ENCODE results near the gene SSBP3. TPM values are rescaled to one million over a fixed set of nuclear protein-coding genes. Genes with fewer than 3 reads are reported as not detected.

SSBP3 gene
- total and polyA plus RNA-seq, 2 experiments from 2014 or later, result 47.4 to 68.6 TPM

GRCh38 chr1:54356680-54357147, 49.5 kb downstream of the SSBP3 start (continued):
- TF ChIP-seq REST (IDR thresholded peaks at IDR 0.05; ENCODE audit: unreplicated experiment), result no peak
- no peak for TF ChIP-seq ETS1 (IDR thresholded peaks at IDR 0.05)
- TF ChIP-seq EZH2 (IDR thresholded peaks at IDR 0.05; ENCODE audit: low read depth, unreplicated experiment), result no peak
- TF ChIP-seq POLR2AphosphoS5 (IDR thresholded peaks at IDR 0.05; ENCODE audit: low read depth), result no peak
- no peak for TF ChIP-seq ZNF331 (CRISPR knock-in tag; IDR thresholded peaks at IDR 0.05; ENCODE audit: low read depth)
- no peak for TF ChIP-seq ZNF114 (CRISPR knock-in tag; IDR thresholded peaks at IDR 0.05)
- no peak for TF ChIP-seq NANOG (IDR thresholded peaks at IDR 0.05; ENCODE audit: borderline replicate concordance)
- no peak for TF ChIP-seq CTCF (conservative IDR thresholded peaks at IDR 0.05; ENCODE audit: low read depth in 2 of 2)
- TF ChIP-seq STAT1 (IDR thresholded peaks at IDR 0.05; ENCODE audit: unreplicated experiment), result no peak

- H3K4me1 Mint-ChIP-seq, result peaks cover 89% of the 10 kb centered on the region
- no peak overlapping the region for H3K4me3 ChIP-seq
- ATAC-seq (peak; percentile 14), DNase-seq (ENCODE audit: low spot score) (no peak)
- peak overlapping the region; percentile 84 for H3K27ac Mint-ChIP-seq
- peak overlapping the region; percentile 79; the same call in 1 of the 2 replicates for H3K27ac ChIP-seq (ENCODE audit: low read depth)
- peaks cover 38% of the 10 kb centered on the region for H4K20me1 ChIP-seq (replicated peaks; ENCODE audit: insufficient read depth)
- H3K4me3 Mint-ChIP-seq, result peak overlapping the region; percentile 34; the same call in 2 of the 3 replicates
- H3K4me2 ChIP-seq, result peak overlapping the region; percentile 65; the same call in 1 of the 2 replicates
- TF ChIP-seq ETS1 (IDR thresholded peaks at IDR 0.05) (no peak), EZH2phosphoT487 (IDR thresholded peaks at IDR 0.05; ENCODE audit: unreplicated experiment) (no peak), CTCF (conservative IDR thresholded peaks at IDR 0.05; ENCODE audit: low read depth in 2 of 2) (no peak), STAT1 (IDR thresholded peaks at IDR 0.05; ENCODE audit: unreplicated experiment) (no peak), CREB1 (CRISPR knock-in tag; IDR thresholded peaks at IDR 0.05; ENCODE audit: low read depth) (no peak), ZNF114 (CRISPR knock-in tag; IDR thresholded peaks at IDR 0.05) (no peak)
- peaks cover 20% of the 10 kb centered on the region for H3K27me3 Mint-ChIP-seq (ENCODE audit: insufficient read depth, low read depth, poor library complexity)
- H3K27me3 ChIP-seq (ENCODE audit: insufficient read depth), result no peaks in the 10 kb centered on the region
- H3K36me3 Mint-ChIP-seq (ENCODE audit: low read depth), result peaks cover 20% of the 10 kb centered on the region
- peaks cover 7% of the 10 kb centered on the region for H3F3A ChIP-seq (replicated peaks; ENCODE audit: low read depth)
- H3K4me1 ChIP-seq (ENCODE audit: insufficient read depth), result peaks cover 80% of the 10 kb centered on the region
- H2AFZ ChIP-seq, result no peak overlapping the region
- 0 out of 2 replicates have a peak, but pooled peaks cover 3% of the 10 kb centered on the region for H3K9me2 ChIP-seq (ENCODE audit: insufficient read depth)
- no peaks in the 10 kb centered on the region for H3K36me3 ChIP-seq (ENCODE audit: insufficient read depth)
- H3K9me3 Mint-ChIP-seq, result no peaks in the 10 kb centered on the region
- H3K79me2 ChIP-seq (replicated peaks; ENCODE audit: insufficient read depth), result peaks cover 100% of the 10 kb centered on the region
Measured at GRCh38 chr1:54355931-54356679, 50.1 kb downstream of the SSBP3 start.
